ENCODE measurements around the gene CFL1.
A peak's percentile ranks its signal among the peaks of the same experiment; 100 is the strongest.

The CFL1 gene

GRCh38 chr11:65884716-65885092, 26.7 kb upstream of the CFL1 start:
- Histone ChIP-seq H3F3A (ENCODE audit: low read depth) (no peaks in the 10 kb centered on the region), H3K9me3 (ENCODE audit: insufficient read depth, low read depth, low read length) (no peaks in the 10 kb centered on the region), H3K4me3 (ENCODE audit: low read length, poor library complexity, severe bottlenecking) (peak overlapping the region; percentile 57), H3K4me2 (ENCODE audit: low read depth, low read length, poor library complexity, severe bottlenecking) (peak overlapping the region; percentile 92), H3K4me1 (ENCODE audit: insufficient read depth, low read length, poor library complexity, severe bottlenecking) (peaks cover 60% of the 10 kb centered on the region), H3K36me3 (ENCODE audit: insufficient read depth, low read length) (peaks cover 11% of the 10 kb centered on the region; the same call in 1 of the 2 replicates), H3K9ac (ENCODE audit: low read depth, low read length, poor library complexity, severe bottlenecking) (peak overlapping the region; percentile 53), H3K9me2 (replicated peaks; ENCODE audit: low read depth, low read length) (no peaks in the 10 kb centered on the region), H3K27me3 (ENCODE audit: insufficient read depth, low read length, poor library complexity, severe bottlenecking) (no peaks in the 10 kb centered on the region), H3K79me2 (ENCODE audit: insufficient read depth, low read length) (peaks cover 41% of the 10 kb centered on the region), H4K20me1 (ENCODE audit: insufficient read depth, low read length, poor library complexity, severe bottlenecking) (peaks cover 6% of the 10 kb centered on the region), H2AFZ (ENCODE audit: low read length) (no peak overlapping the region)
- peak; percentile 100 for TF ChIP-seq CTCF (conservative IDR thresholded peaks at IDR 0.05; ENCODE audit: low read length)
- TF ChIP-seq EZH2phosphoT487 (IDR thresholded peaks at IDR 0.05; ENCODE audit: borderline replicate concordance) = no peak

- Histone ChIP-seq H2AFZ (ENCODE audit: low read length) (no peak overlapping the region), H3K9me3 (ENCODE audit: insufficient read depth, low read depth, low read length) (no peaks in the 10 kb centered on the region), H3K79me2 (ENCODE audit: insufficient read depth, low read length) (peaks cover 41% of the 10 kb centered on the region), H3F3A (ENCODE audit: low read depth) (no peaks in the 10 kb centered on the region), H4K20me1 (ENCODE audit: insufficient read depth, low read length, poor library complexity, severe bottlenecking) (peaks cover 6% of the 10 kb centered on the region), H3K27me3 (ENCODE audit: insufficient read depth, low read length, poor library complexity, severe bottlenecking) (no peaks in the 10 kb centered on the region), H3K4me3 (ENCODE audit: low read length, poor library complexity, severe bottlenecking) (no peak overlapping the region), H3K9me2 (replicated peaks; ENCODE audit: low read depth, low read length) (no peaks in the 10 kb centered on the region), H3K4me2 (ENCODE audit: low read depth, low read length, poor library complexity, severe bottlenecking) (peak overlapping the region; percentile 92), H3K9ac (ENCODE audit: low read depth, low read length, poor library complexity, severe bottlenecking) (no peak overlapping the region), H3K4me1 (ENCODE audit: insufficient read depth, low read length, poor library complexity, severe bottlenecking) (peaks cover 60% of the 10 kb centered on the region), H3K36me3 (ENCODE audit: insufficient read depth, low read length) (peaks cover 11% of the 10 kb centered on the region; the same call in 1 of the 2 replicates)
- TF ChIP-seq CTCF (conservative IDR thresholded peaks at IDR 0.05; ENCODE audit: low read length) (no peak), EZH2phosphoT487 (IDR thresholded peaks at IDR 0.05; ENCODE audit: borderline replicate concordance) (no peak)
Measured at GRCh38 chr11:65883786-65884715, 26.1 kb upstream of the CFL1 start.

GRCh38 chr11:65883058-65883761, 25.2 kb upstream of the CFL1 start:
- Histone ChIP-seq H3K9me2 (replicated peaks; ENCODE audit: low read depth, low read length) (no peaks in the 10 kb centered on the region), H3K9ac (ENCODE audit: low read depth, low read length, poor library complexity, severe bottlenecking) (no peak overlapping the region), H2AFZ (ENCODE audit: low read length) (no peak overlapping the region), H3K27me3 (ENCODE audit: insufficient read depth, low read length, poor library complexity, severe bottlenecking) (no peaks in the 10 kb centered on the region), H3K36me3 (ENCODE audit: insufficient read depth, low read length) (peaks cover 11% of the 10 kb centered on the region; the same call in 1 of the 2 replicates), H3K4me2 (ENCODE audit: low read depth, low read length, poor library complexity, severe bottlenecking) (no peak overlapping the region), H3F3A (ENCODE audit: low read depth) (no peaks in the 10 kb centered on the region), H3K9me3 (ENCODE audit: insufficient read depth, low read depth, low read length) (no peaks in the 10 kb centered on the region), H4K20me1 (ENCODE audit: insufficient read depth, low read length, poor library complexity, severe bottlenecking) (peaks cover 6% of the 10 kb centered on the region), H3K4me1 (ENCODE audit: insufficient read depth, low read length, poor library complexity, severe bottlenecking) (peaks cover 59% of the 10 kb centered on the region), H3K4me3 (ENCODE audit: low read length, poor library complexity, severe bottlenecking) (no peak overlapping the region), H3K79me2 (ENCODE audit: insufficient read depth, low read length) (peaks cover 41% of the 10 kb centered on the region)
- TF ChIP-seq EZH2phosphoT487 (IDR thresholded peaks at IDR 0.05; ENCODE audit: borderline replicate concordance) = no peak
- no peak for TF ChIP-seq CTCF (conservative IDR thresholded peaks at IDR 0.05; ENCODE audit: low read length)
